ENCODE data around the gene LRRIQ3.

- no peak for TF ChIP-seq CTCF (conservative IDR thresholded peaks at IDR 0.05; ENCODE audit: low read length)
- no peak for TF ChIP-seq EZH2phosphoT487 (IDR thresholded peaks at IDR 0.05; ENCODE audit: borderline replicate concordance, low read depth, low read length)
These were observed 217.5 kb downstream of the LRRIQ3 start for GRCh38 chr1:73980324-73981040.

Measured in OCI-LY7 (cell line).